CD4-positive, alpha-beta T cell (primary cell): ENCODE results near the gene SOD2. TPM values are rescaled to one million over a fixed set of nuclear protein-coding genes. Genes with fewer than 3 reads are reported as not detected.
A peak's percentile ranks its signal among the peaks of the same experiment; 100 is the strongest.

Experiments
- ATAC-seq: fragments of 200-7000 bp; cut with Tn5 transposase; one replicate; pipeline ENCODE4 v1.10.0; 2022; ENCODE audit warnings: mild to moderate bottlenecking; ENCODE audit not compliant: poor library complexity
- CTCF ChIA-PET: fragments of 350-600 bp; sonication (Branson Sonifier 250); formaldehyde crosslinking; loops from one replicate; lab custom pipeline; 2021; ENCODE audit warnings: antibody characterized with exemption, inconsistent platforms; lab: Charles Lee
- POLR2A ChIA-PET: fragments of 350-600 bp; sonication (Branson Sonifier 250); formaldehyde crosslinking; loops from one replicate; lab custom pipeline; 2021; ENCODE audit warnings: antibody characterized with exemption, inconsistent platforms; lab: Charles Lee
- DNase-seq, 14 experiments: peaks; one replicate each; pipeline ENCODE4 v3.0.0-alpha.2; 2013 to 2020; ENCODE audit warnings: mixed read lengths in 2 of 14
- H3K27ac ChIP-seq, 2 donors: one replicate each; pipeline versions ENCODE4 v1.5.1 to v1.7.0; 2013; ENCODE audit warnings: low read length in 2 of 2, low read depth in 1 of 2, mild to moderate bottlenecking in 1 of 2
- H3K27me3 ChIP-seq, 2 experiments: 1 replicate in 1 of 2; 2 replicates in 1 of 2; pipeline versions ENCODE4 v1.6.1 to v1.7.0; 2013; ENCODE audit warnings: low read length in 2 of 2, control low read depth in 1 of 2, mild to moderate bottlenecking in 1 of 2, moderate library complexity in 1 of 2; ENCODE audit not compliant: insufficient read depth in 2 of 2, control insufficient read depth in 1 of 2
- H3K36me3 ChIP-seq: one replicate; pipeline ENCODE4 v1.6.1; 2013; ENCODE audit warnings: low read length, control low read depth; ENCODE audit not compliant: insufficient read depth
- H3K4me1 ChIP-seq: one replicate; pipeline ENCODE4 v1.6.1; 2013; ENCODE audit warnings: low read length, control low read depth; ENCODE audit not compliant: insufficient read depth
- H3K4me3 ChIP-seq: one replicate; pipeline ENCODE4 v1.5.1; 2013; ENCODE audit warnings: mild to moderate bottlenecking, low read length, moderate library complexity
- H3K9me3 ChIP-seq, 2 experiments: 1 replicate in 1 of 2; 2 replicates in 1 of 2; pipeline versions ENCODE4 v1.6.1 to v1.7.0; 2013; ENCODE audit warnings: low read length in 2 of 2, mild to moderate bottlenecking in 2 of 2, control low read depth in 1 of 2, moderate library complexity in 1 of 2; ENCODE audit not compliant: control insufficient read depth in 1 of 2, insufficient read depth in 1 of 2
- H3K27ac Mint-ChIP-seq: one replicate; pipeline ENCODE4 v1.8.0; 2020; ENCODE audit warnings: mixed read lengths
- H3K27me3 Mint-ChIP-seq: one replicate; pipeline ENCODE4 v1.8.0; 2021; ENCODE audit warnings: mixed read lengths
- H3K36me3 Mint-ChIP-seq: one replicate; pipeline ENCODE4 v1.8.0; 2021; ENCODE audit warnings: low read depth, mixed read lengths
- H3K4me1 Mint-ChIP-seq: one replicate; pipeline ENCODE4 v1.8.0; 2021; ENCODE audit warnings: low read depth, mixed read lengths
- H3K4me3 Mint-ChIP-seq: one replicate; pipeline ENCODE4 v1.8.0; 2020; ENCODE audit warnings: mild to moderate bottlenecking, mixed read lengths
- H3K9me3 Mint-ChIP-seq: one replicate; pipeline ENCODE4 v1.8.0; 2020; ENCODE audit warnings: mixed read lengths
- CTCF ChIP-seq: fragments of 200-600 bp; IDR thresholded peaks from one replicate; pipeline ENCODE4 v1.8.0; 2022; ENCODE audit warnings: antibody characterized with exemption, mild to moderate bottlenecking
- intact Hi-C, 2 experiments: fragments of 100-400 bp; cut with DNase I in 1 of 2; cut with micrococcal nuclease in 1 of 2; formaldehyde crosslinking; loops; one replicate each; pipeline versions ENCODE4 v1.15.1 to v1.9.0; 2023 to 2025; cut with DNase I, micrococcal nuclease
- total RNA-seq, 174 experiments: library from RNA in 2 of 174; stranded (reverse) in 2 of 174; gene quantifications; one replicate each; pipeline ENCODE4 v1.2.3 and lab custom pipeline; 2021 to 2026

Gene SOD2
- total RNA-seq, 2 experiments from 2014 or later = 182 to 195 TPM

DNA sequence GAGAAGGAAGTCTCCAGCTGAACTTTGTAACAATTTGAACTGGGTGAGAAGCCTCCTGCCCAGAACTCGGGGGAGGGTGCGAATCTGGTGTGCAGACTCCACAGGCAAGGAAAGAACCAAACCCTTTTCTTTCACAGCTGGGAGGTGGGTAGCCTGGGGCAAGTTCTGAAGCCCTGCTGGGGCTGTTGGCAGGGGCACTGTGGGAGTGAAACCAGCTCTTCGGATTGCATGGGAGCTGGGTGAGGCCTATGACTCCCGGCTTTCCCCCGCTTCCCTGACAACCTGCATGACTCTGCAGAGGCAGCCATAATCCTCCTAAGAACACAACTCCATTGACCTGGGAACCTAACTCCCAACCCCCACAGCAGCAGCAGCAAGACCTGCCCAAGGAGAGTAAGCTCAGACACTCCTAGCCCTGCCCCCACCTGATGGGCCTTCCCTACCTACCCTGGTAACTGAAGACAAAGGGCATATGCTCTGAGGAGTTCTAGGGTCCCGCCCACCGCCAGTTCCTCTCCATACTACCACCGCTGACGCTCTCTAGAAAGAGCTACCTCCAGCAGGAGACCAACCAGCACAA lies 37.5 kb downstream of the SOD2 start:
- no peaks in the 10 kb centered on the region for H3K27me3 ChIP-seq
- ATAC-seq (no peak), DNase-seq (no peak)
- H3K36me3 ChIP-seq = no peaks in the 10 kb centered on the region
- intact Hi-C loops = loop anchor here in 1 of 2 experiments (1.0 to 10.0 kb wide), 3 partner anchors 403 to 1441 kb away; no protein-coding TSS in a partner anchor
- Mint-ChIP-seq H3K27ac (no peak overlapping the region), H3K27me3 (no peaks in the 10 kb centered on the region), H3K9me3 (peaks cover 2% of the 10 kb centered on the region), H3K4me3 (no peak overlapping the region), H3K4me1 (no peaks in the 10 kb centered on the region), H3K36me3 (peaks cover 24% of the 10 kb centered on the region)
- ChIA-PET POLR2A (interaction anchor here (1.1 kb wide), 1 partner anchor 481 kb away, joined by 5 read pairs; no protein-coding TSS in a partner anchor), CTCF (no interaction called here)
- no peaks in the 10 kb centered on the region for H3K4me1 ChIP-seq
- H3K9me3 ChIP-seq = no peaks in the 10 kb centered on the region
- no peak overlapping the region for H3K27ac ChIP-seq
- no peak for TF ChIP-seq CTCF
- no peak overlapping the region for H3K4me3 ChIP-seq

- CTCF ChIA-PET = interaction anchor here (0.9 to 2.0 kb wide), 2 partner anchors 20 to 480 kb away, joined by 3 to 9 read pairs; no protein-coding TSS in a partner anchor
- Mint-ChIP-seq H3K9me3 (peaks cover 2% of the 10 kb centered on the region), H3K4me1 (no peaks in the 10 kb centered on the region), H3K27ac (no peak overlapping the region), H3K4me3 (no peak overlapping the region), H3K36me3 (peaks cover 18% of the 10 kb centered on the region), H3K27me3 (no peaks in the 10 kb centered on the region)
- ATAC-seq = no peak
- Histone ChIP-seq H3K4me1 (no peaks in the 10 kb centered on the region), H3K4me3 (no peak overlapping the region), H3K27ac (no peak overlapping the region), H3K27me3 (no peaks in the 10 kb centered on the region), H3K9me3 (no peaks in the 10 kb centered on the region), H3K36me3 (no peaks in the 10 kb centered on the region)
- POLR2A ChIA-PET = interaction anchor here (0.6 to 1.1 kb wide), 2 partner anchors 135 to 480 kb away, joined by 4 to 5 read pairs; partner anchors contain the start of genes MRPL18 and TCP1
- TF ChIP-seq CTCF = peak; percentile 79
- DNase-seq = peak in 3 of 14 experiments; percentile 59 to 69 (median 65)
- intact Hi-C loops = loop anchor here in 1 of 2 experiments (1.0 to 10.0 kb wide), 3 partner anchors 402 to 1440 kb away; no protein-coding TSS in a partner anchor
These were observed 38.5 kb downstream of the SOD2 start for GRCh38 chr6:159654483-159655098.

GRCh38 chr6:159650314-159650713 lies 42.7 kb downstream of the SOD2 start:
- Histone ChIP-seq H3K27ac (no peak overlapping the region), H3K9me3 (no peaks in the 10 kb centered on the region), H3K27me3 (no peaks in the 10 kb centered on the region), H3K36me3 (no peaks in the 10 kb centered on the region), H3K4me1 (no peaks in the 10 kb centered on the region), H3K4me3 (no peak overlapping the region)
- H3K27ac Mint-ChIP-seq = no peak overlapping the region
- CTCF ChIA-PET = no interaction called here
- DNase-seq = no peak
- no peaks in the 10 kb centered on the region for H3K9me3 Mint-ChIP-seq
- POLR2A ChIA-PET = no interaction called here
- no peaks in the 10 kb centered on the region for H3K36me3 Mint-ChIP-seq
- no peak overlapping the region for H3K4me3 Mint-ChIP-seq
- H3K27me3 Mint-ChIP-seq = no peaks in the 10 kb centered on the region
- intact Hi-C loops = loop anchor here in 1 of 2 experiments (10.0 kb wide), 1 partner anchor 1436 kb away; no protein-coding TSS in a partner anchor
- no peaks in the 10 kb centered on the region for H3K4me1 Mint-ChIP-seq
- TF ChIP-seq CTCF = no peak
- no peak for ATAC-seq
